Measurements from ENCODE around the gene SLC27A6. TPM values are rescaled to one million over a fixed set of nuclear protein-coding genes. Genes with fewer than 3 reads are reported as not detected.

Gene SLC27A6
- total and polyA plus RNA-seq, 2 donors (not counting 1 experiment from before 2014, with no cell fraction given) = not detected

DNA sequence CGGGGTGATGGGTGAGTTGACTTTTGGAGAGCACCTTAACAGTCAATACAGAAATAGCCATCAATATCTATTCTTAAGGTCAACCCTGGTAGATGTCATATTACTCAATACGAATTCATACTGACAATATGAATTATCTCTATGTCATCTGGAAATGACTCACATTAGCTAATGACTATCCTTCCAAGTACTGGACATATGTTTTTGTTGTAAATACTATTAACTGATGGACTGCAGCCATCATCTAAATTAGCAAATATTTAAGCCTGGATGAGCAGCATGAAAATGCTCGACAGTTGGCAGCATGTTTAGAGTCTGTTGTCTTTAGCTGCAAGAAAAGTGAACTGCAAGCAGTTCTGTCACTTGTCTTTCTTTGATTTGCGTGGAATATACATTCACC lies 109.6 kb downstream of the SLC27A6 start:
- ChIA-PET CTCF (no interaction called here), POLR2A (no interaction called here)
- Histone ChIP-seq H3K4me3 (ENCODE audit: control extremely low read depth in 1 of 5, extremely low read depth in 1 of 5, insufficient read depth in 1 of 5, low read depth in 2 of 5, low read length in 4 of 5) (no peak overlapping the region), H3K27ac (ENCODE audit: low read length in 2 of 2) (no peak overlapping the region), H3K4me2 (replicated peaks; ENCODE audit: low read depth, low read length, poor library complexity, severe bottlenecking) (no peak overlapping the region), H4K20me1 (ENCODE audit: control insufficient read depth, insufficient read depth, low read length, poor library complexity, severe bottlenecking) (no peaks in the 10 kb centered on the region), H3K79me2 (ENCODE audit: control insufficient read depth, insufficient read depth, low read length) (no peaks in the 10 kb centered on the region), H3K27me3 (replicated peaks in 1 of 4; ENCODE audit: control extremely low read depth in 1 of 4, control insufficient read depth in 3 of 4, insufficient read depth in 4 of 4, low read length in 3 of 4) (peaks cover 0 to 4% (median 0%) of the 10 kb centered on the region in 4 experiments), H3K36me3 (replicated peaks in 1 of 2; ENCODE audit: control extremely low read depth in 1 of 2, control insufficient read depth in 1 of 2, extremely low read depth in 1 of 2, insufficient read depth in 2 of 2, low read length in 1 of 2) (no peaks in the 10 kb centered on the region), H3K9ac (ENCODE audit: low read length) (no peak overlapping the region), H2AFZ (ENCODE audit: insufficient read depth, low read depth, low read length, poor library complexity, severe bottlenecking) (no peak overlapping the region), H3K9me3 (ENCODE audit: control extremely low read depth in 1 of 3, control insufficient read depth in 2 of 3, insufficient read depth in 1 of 3, low read length in 2 of 3) (no peaks in the 10 kb centered on the region), H3K4me1 (ENCODE audit: control insufficient read depth in 2 of 2, insufficient read depth in 2 of 2, low read length in 2 of 2) (no peaks in the 10 kb centered on the region)
- Mint-ChIP-seq H3K9me3 (ENCODE audit: insufficient read depth) (no peaks in the 10 kb centered on the region), H3K4me3 (no peak overlapping the region), H3K27ac (no peak overlapping the region), H3K27me3 (peaks cover 16% of the 10 kb centered on the region), H3K4me1 (no peaks in the 10 kb centered on the region)
- no peak for ATAC-seq (ENCODE audit: low read depth)
- DNase-seq = no peak
- no CpG with 5 or more reads among the region's 4 CpGs for WGBS (ENCODE audit: insufficient coverage)
- no peak for TF ChIP-seq EZH2 (IDR thresholded peaks at IDR 0.05; ENCODE audit: borderline replicate concordance, insufficient read depth, low read depth, low read length, poor library complexity, severe bottlenecking)
- no peak for TF ChIP-seq CTCF (IDR thresholded peaks at IDR 0.05)
- intact Hi-C loops (cut with micrococcal nuclease) = no loop called here

DNA sequence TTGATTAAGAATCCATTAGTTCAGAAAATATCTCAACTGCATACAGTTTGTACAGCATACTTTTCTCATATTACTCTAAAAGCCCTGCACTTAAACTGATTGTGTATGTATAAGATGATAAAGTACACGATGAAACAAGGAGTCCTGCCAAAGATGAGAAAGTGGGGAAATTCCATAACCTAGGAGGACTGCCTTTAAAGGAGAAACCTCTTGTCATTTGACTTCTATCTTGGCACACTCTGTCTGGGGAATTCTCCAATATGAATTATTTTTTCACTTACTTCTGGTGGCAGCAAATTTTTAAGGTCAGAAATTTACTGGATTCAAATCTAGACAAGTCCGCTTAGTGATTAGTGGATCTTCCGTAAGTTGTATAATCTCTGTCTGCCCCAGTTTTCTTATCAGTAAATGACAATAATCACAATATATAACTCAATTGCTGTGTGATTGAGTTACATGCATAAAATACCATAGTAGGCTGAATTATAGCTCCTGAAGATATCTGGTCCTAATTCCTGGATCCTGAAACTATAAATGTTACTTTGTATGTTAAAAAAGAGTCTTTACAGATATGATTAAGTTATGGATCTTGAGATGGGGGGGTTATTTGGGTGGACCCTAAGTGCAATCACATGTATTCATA lies 112.3 kb downstream of the SLC27A6 start:
- H3K27ac ChIP-seq (ENCODE audit: low read length in 2 of 2) = no peak overlapping the region
- peaks cover 16% of the 10 kb centered on the region for H3K27me3 Mint-ChIP-seq
- no peaks in the 10 kb centered on the region for H3K4me1 Mint-ChIP-seq
- no CpG with 5 or more reads among the region's 3 CpGs for WGBS (ENCODE audit: insufficient coverage)
- no peak overlapping the region for H3K4me2 ChIP-seq (replicated peaks; ENCODE audit: low read depth, low read length, poor library complexity, severe bottlenecking)
- H3K27me3 ChIP-seq (replicated peaks in 1 of 4; ENCODE audit: control extremely low read depth in 1 of 4, control insufficient read depth in 3 of 4, insufficient read depth in 4 of 4, low read length in 3 of 4) = peaks cover 0 to 4% (median 0%) of the 10 kb centered on the region in 4 experiments
- TF ChIP-seq CTCF (IDR thresholded peaks at IDR 0.05) (no peak), EZH2 (IDR thresholded peaks at IDR 0.05; ENCODE audit: borderline replicate concordance, insufficient read depth, low read depth, low read length, poor library complexity, severe bottlenecking) (no peak)
- POLR2A ChIA-PET = no interaction called here
- no peaks in the 10 kb centered on the region for H3K9me3 ChIP-seq (ENCODE audit: control extremely low read depth in 1 of 3, control insufficient read depth in 2 of 3, insufficient read depth in 1 of 3, low read length in 2 of 3)
- intact Hi-C loops (cut with micrococcal nuclease) = no loop called here
- H3K9ac ChIP-seq (ENCODE audit: low read length) = no peak overlapping the region
- ATAC-seq (ENCODE audit: low read depth) (no peak), DNase-seq (no peak)
- no peak overlapping the region for H3K4me3 Mint-ChIP-seq
- H3K79me2 ChIP-seq (ENCODE audit: control insufficient read depth, insufficient read depth, low read length) = no peaks in the 10 kb centered on the region
- no peak overlapping the region for H3K4me3 ChIP-seq (ENCODE audit: control extremely low read depth in 1 of 5, extremely low read depth in 1 of 5, insufficient read depth in 1 of 5, low read depth in 2 of 5, low read length in 4 of 5)
- no peaks in the 10 kb centered on the region for H4K20me1 ChIP-seq (ENCODE audit: control insufficient read depth, insufficient read depth, low read length, poor library complexity, severe bottlenecking)
- H2AFZ ChIP-seq (ENCODE audit: insufficient read depth, low read depth, low read length, poor library complexity, severe bottlenecking) = no peak overlapping the region
- H3K36me3 ChIP-seq (replicated peaks in 1 of 2; ENCODE audit: control extremely low read depth in 1 of 2, control insufficient read depth in 1 of 2, extremely low read depth in 1 of 2, insufficient read depth in 2 of 2, low read length in 1 of 2) = no peaks in the 10 kb centered on the region
- CTCF ChIA-PET = no interaction called here
- H3K4me1 ChIP-seq (ENCODE audit: control insufficient read depth in 2 of 2, insufficient read depth in 2 of 2, low read length in 2 of 2) = no peaks in the 10 kb centered on the region
- no peak overlapping the region for H3K27ac Mint-ChIP-seq
- H3K9me3 Mint-ChIP-seq (ENCODE audit: insufficient read depth) = no peaks in the 10 kb centered on the region
